ENCODE results near the gene GPRC5C.
"Not testable (repeated sequence)": the region's sequence is repeated elsewhere in the genome, so short reads cannot be mapped to it uniquely, and the experiment has no call there.

Gene GPRC5C

DNA sequence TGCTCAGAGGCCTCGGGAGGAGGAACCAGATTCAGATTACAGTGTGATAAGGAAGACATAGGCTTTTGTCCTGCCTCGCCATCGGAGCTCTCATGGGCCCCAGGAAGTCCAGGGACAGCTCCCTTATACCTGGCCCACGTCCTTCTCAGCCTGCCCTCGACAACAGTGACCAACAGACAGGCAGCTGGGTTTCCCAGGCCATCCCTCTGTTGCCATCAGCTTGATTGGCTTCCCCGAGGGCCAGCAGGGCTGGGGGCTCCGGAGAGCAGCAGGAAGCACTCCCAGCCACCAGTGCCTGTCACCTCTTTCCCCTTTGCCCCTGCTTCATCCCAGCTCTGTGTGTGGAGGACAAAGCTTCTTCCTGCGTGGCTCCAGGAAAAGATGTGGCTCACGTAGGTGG is 52.2 kb downstream of the GPRC5C start:
- DNase-seq (ENCODE audit: insufficient read length, low spot score) (no peak), FAIRE-seq (no peak)
- no peak for TF ChIP-seq CTCF (IDR thresholded peaks at IDR 0.05; ENCODE audit: insufficient read depth, missing control alignments)

DNA sequence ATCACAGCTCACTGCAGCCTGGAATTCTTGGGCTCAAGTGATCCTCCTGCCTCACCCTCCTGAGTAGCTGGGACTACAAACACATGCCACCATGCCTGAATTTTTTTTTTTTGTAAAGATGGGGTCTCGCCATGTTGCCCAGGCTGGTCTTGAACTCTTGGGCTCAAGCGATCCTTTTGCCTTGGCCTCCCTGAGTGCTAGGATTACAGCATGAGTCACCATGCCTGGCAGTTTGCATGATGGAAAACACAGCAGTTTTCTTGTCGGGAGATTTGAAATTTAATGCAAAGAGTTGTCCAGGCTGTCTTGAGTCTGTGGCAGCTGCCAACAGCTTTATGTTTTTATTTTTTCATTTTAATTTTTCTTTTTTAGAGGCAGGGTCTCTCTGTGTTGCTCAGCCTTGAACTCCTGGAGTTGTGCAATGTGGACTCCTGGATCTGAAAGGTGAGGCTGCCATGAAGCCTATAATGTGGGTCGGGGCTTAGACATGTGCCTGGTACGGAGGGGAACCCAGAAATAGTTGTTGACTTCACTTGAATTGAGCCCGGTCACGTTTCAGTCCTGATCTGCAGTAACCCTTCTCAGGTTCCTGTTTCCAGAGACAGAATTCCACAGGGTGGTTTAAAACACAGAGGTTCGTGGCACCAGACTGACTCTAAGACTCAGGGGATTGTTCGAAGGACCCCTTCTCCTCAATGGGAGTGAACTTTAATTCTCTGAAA is 53.3 kb downstream of the GPRC5C start:
- FAIRE-seq: no peak
- DNase-seq (ENCODE audit: insufficient read length, low spot score): no peak
- TF ChIP-seq CTCF (IDR thresholded peaks at IDR 0.05; ENCODE audit: insufficient read depth, missing control alignments): no peak

GRCh38 chr17:74485841-74486240 is 54.0 kb downstream of the GPRC5C start:
- FAIRE-seq: no peak
- no peak for DNase-seq (ENCODE audit: insufficient read length, low spot score)
- TF ChIP-seq CTCF (IDR thresholded peaks at IDR 0.05; ENCODE audit: insufficient read depth, missing control alignments): no peak

DNA sequence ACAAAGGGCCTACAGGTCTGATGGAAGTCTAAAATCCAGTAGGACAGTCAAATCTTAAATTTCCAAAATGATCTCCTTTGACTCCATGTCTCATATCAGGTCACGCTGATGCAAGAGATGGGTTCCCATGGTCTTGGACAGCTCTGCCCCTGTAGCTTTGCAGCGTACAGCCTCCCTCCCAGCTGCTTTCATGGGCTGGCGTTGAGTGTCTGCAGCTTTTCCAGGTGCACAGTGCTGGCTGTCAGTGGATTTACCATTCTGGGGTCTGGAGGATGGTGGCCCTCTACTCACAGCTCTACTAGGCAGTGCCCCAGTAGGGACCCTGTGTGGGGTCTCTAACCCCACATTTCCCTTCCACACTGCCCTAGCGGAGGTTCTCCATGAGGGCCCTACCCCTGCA is 56.4 kb downstream of the GPRC5C start:
- FAIRE-seq: not testable (repeated sequence)

DNA sequence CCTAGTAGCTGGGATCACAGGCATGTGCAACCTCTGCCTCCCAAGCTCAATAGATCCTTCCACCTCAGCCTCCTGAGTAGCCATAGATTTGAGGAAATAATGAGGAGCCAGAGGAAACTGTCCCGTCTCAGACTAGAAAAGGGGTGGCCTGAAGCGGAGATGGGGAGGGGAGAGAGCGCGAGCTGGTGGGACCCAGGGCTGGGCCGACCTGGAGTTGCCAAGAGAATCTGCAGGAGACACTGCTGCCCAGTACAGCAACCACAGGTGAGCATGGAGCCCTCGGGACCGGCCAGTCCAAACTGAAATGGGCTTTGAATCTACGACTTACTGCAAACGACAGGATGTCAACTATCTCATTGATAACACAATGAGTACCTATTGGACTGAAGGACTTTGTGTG is 58.8 kb downstream of the GPRC5C start:
- DNase-seq (ENCODE audit: insufficient read length, low spot score) (no peak), FAIRE-seq (no peak)
- no peak for TF ChIP-seq CTCF (IDR thresholded peaks at IDR 0.05; ENCODE audit: insufficient read depth, missing control alignments)

More for the DNA sequence above, 56.4 kb downstream of the GPRC5C start:
- not testable (repeated sequence) for DNase-seq (ENCODE audit: insufficient read length, low spot score)

GRCh38 chr17:74491626-74492025 is 59.7 kb downstream of the GPRC5C start:
- DNase-seq (ENCODE audit: insufficient read length, low spot score): no peak
- FAIRE-seq: no peak
- no peak for TF ChIP-seq CTCF (IDR thresholded peaks at IDR 0.05; ENCODE audit: insufficient read depth, missing control alignments)

- DNase-seq (ENCODE audit: insufficient read length, low spot score) (peak; percentile 47), FAIRE-seq (no peak)
- TF ChIP-seq CTCF (IDR thresholded peaks at IDR 0.05; ENCODE audit: insufficient read depth, missing control alignments): peak; percentile 97
These were observed 61.5 kb downstream of the GPRC5C start for GRCh38 chr17:74493331-74493833.

Measured in D721Med (cell line).